Activated CD4-positive, alpha-beta T cell treated with anti-CD3 and anti-CD28 coated beads, Interleukin-2, amount 50 U/mL, for 4 hours (primary cell): ENCODE data around the gene CLASP1.
"Not testable (repeated sequence)": the region's sequence is repeated elsewhere in the genome, so short reads cannot be mapped to it uniquely, and the experiment has no call there.

Experiments used
- DNase-seq, 2 experiments: peaks; one replicate each; pipeline ENCODE4 v3.0.0-alpha.2; 2020

CLASP1 gene

GRCh38 chr2:121459291-121459690, 190.0 kb downstream of the CLASP1 start:
- DNase-seq = no peak

- no peak for DNase-seq
Measured at GRCh38 chr2:121456325-121456724, 192.9 kb downstream of the CLASP1 start.

- DNase-seq = no peak
Measured at GRCh38 chr2:121455446-121455845, 193.8 kb downstream of the CLASP1 start.

- no peak for DNase-seq
Measured at GRCh38 chr2:121454549-121455090, 194.6 kb downstream of the CLASP1 start.

DNA sequence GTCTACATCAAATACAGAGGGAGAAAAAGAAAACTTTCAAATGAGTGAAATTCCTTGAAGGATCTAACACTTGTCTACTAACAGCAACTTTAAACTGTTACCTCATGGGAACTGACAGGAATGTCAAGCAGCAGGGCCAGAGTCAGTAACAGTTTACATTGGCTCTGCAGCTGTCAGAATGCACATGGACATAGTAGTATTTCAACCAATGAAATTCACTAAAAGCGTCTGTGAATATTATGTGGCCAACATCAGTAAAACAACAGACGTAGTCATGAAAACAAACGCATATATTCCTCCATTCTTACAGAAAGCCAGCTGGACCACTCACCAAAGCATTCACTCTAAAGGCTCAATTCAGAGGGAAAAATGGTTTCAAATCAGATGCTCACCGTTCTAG, 197.9 kb downstream of the CLASP1 start:
- no peak for DNase-seq

DNA sequence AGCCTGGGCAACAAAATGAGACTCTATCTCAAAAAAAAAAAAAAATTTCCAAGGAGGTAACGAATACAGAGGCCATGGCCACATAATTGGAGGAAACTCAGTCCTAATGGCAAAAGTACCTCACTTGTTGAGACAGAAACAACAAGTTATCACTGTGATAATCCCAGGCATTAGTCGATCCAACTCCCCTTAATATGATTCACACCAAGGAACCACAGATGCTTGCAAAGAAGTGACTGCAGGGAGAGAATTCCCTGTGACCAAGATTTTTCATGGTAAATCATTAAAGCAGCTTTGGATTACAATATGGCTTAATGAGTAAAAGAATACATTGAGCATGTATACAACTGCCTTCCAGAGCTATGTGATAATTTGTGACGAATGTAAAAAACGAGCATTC, 199.0 kb downstream of the CLASP1 start:
- no peak for DNase-seq

GRCh38 chr2:121446647-121447241, 202.5 kb downstream of the CLASP1 start:
- no peak for DNase-seq

- DNase-seq = no peak
Measured at GRCh38 chr2:121442889-121443288, 206.4 kb downstream of the CLASP1 start.

- DNase-seq = not testable (repeated sequence)
Measured at GRCh38 chr2:121438290-121438689, 211.0 kb downstream of the CLASP1 start.

DNA sequence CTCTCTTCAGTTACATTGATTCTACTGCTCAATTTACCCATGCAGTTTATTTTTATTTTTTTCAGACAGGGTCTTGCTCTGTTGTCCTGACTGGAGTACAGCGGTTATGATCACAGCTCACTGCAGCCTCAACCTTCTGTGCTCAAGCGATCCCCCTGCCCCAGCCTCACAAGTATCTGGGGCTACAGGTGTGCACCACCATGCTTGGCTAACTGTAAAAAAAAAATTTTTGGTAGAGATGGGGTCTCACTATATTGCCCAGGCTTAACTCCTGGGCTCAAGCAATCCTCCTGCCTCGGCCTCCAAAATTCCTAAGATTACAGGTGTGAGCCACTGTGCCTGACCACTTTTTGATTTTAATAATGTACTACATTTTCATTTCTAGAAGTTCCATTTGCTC, 212.3 kb downstream of the CLASP1 start:
- DNase-seq = no peak

- no peak for DNase-seq
Measured at GRCh38 chr2:121435790-121436189, 213.5 kb downstream of the CLASP1 start.

DNA sequence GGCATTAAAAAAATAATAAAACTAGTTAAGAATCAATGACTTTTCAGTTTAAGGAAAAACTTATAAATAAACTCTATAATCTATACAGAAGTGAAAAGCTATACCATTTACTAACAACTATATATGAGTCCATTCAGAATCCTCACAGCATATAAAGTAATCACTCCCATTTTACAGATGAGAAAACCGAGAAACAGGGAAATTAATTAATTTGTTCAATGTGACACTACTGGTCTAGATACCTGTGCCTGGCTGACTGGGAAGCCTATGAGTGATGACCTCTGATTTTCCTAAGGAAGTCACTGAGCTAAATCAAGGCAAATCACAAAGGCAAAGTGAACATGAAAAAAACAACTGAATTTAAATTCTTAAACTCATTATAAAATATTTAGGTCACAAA, 218.0 kb downstream of the CLASP1 start:
- no peak for DNase-seq

DNA sequence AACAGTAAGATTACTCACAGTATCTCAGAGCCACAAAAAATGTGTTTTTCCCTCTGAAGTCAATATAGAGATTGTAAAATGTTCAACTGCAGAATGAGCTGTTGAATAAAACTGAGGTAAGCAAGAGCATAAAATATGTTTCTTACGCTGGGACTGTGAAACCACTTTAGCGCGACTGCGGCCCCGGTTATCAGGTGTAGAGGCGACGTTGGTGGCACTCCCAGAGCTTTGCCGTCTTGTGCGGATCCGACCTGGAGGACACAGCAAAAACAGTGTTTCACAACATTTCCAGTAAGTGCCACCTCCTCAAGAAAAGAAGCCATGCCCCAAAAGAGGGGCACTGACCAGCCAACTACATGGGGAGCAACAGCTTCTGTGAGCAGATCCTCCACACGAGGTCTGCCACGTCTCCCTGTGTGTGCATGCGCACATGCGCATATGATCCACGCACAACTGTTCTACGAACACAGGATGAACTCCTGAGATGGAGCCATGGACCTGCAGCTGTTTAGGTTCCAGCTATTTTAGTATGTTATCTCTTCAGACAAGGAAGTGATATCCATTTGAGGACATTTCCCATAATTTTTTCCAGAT, 219.2 kb downstream of the CLASP1 start:
- DNase-seq = no peak

DNA sequence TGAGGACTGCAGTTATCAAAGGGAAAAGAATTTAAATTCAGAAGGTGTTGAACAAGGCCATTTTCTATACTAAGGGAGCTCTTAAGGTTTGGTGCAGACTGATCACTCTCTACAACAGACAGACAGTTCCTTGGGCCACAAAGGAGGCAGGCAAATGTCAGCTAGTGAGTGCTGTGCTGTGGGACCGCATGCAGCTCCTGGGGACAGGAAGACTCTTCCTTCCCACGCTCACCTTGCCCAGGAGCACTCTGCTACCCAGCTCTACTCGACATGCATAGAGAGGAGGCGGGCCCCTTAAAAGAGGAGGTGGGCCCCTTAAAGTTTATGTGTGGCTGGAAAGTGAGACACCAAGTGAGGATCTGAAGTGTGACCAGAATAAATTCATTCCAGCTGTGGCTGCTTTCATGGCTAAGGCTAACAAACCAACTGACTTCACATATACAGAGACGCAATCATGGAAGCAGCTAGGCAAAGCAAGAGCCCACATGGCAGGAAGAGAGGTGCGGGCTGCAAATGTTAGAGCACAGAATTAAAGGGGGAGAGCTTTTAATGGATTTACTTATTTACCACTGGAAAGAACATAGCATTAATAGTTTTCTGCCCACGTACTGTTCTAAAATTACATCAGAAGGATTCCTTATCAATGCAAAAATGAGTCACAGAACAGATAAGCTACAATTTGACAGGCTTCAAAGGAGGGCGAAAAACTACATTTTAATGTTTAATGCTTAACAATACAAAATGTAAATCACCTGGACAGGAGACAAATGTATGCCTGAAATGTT, 220.0 kb downstream of the CLASP1 start:
- DNase-seq = no peak

- DNase-seq = no peak
Measured at GRCh38 chr2:121427187-121427689, 222.0 kb downstream of the CLASP1 start.

GRCh38 chr2:121420486-121420885, 228.8 kb downstream of the CLASP1 start:
- DNase-seq = no peak

- no peak for DNase-seq
Measured at GRCh38 chr2:121419081-121419699, 230.1 kb downstream of the CLASP1 start.

GRCh38 chr2:121418494-121419058, 230.7 kb downstream of the CLASP1 start:
- DNase-seq = no peak

- no peak for DNase-seq
Measured at GRCh38 chr2:121417826-121418225, 231.4 kb downstream of the CLASP1 start.

DNA sequence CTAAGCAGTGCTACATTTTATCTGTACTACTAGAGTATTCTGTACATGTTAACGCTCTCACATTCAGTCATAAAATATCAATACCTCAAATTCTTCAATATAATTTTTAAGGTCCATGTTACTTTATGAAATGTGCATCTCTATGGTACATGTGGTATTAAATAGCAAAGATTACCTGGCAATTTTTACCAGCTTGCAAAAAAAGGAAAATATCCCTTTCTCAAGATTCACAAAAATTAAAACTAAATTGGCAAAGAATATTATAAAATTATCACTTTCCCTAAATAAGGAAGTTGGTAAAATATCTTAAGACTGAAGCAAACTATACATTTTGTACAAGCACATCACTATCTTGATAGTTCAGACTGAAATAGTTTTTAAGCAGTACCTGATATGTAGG, 233.5 kb downstream of the CLASP1 start:
- no peak for DNase-seq

- no peak for DNase-seq
Measured at GRCh38 chr2:121412349-121412748, 236.9 kb downstream of the CLASP1 start.

DNA sequence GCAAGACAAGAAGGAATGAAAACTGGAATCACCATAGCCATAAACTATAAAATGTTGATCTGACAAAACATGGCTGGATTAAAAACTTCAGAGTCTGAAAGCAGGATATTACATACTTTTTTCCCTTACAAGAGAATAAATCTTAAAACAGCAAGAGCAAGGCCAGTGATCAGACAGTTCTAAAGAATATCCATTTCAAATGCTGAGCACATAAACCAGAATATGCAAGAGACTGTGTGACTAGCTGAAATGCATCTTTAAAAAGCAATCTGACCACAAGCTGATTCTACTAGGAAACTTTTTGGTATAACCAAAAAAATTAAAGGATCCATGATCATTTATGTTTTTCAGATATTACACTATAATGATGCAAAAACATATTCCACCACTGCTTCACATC, 239.3 kb downstream of the CLASP1 start:
- no peak for DNase-seq

DNA sequence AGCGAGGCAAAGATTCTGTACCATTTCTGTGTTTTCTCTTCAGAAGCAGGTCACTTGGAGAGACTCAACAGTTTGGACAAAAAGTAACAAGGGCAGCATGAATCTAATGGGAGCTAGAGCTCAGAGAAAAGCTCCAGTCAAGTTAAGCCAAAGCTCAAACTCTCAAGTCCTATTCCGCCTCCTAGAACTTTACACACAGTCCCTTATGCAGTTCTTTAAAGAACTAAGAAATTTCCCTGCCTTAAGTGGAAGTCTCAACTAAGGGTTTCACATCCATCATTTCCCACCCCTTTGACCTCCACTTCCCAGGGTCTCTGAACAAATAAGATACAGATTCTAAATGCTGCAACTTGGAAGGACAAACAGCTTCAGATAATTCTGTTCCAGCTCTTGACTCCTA, 239.9 kb downstream of the CLASP1 start:
- DNase-seq = no peak
